Duodenal mucosa (tissue), 2 donors: ENCODE results near the gene GRAMD1B.
"Not testable (repeated sequence)": the region's sequence is repeated elsewhere in the genome, so short reads cannot be mapped to it uniquely, and the experiment has no call there.

Source experiments
- H3K27ac ChIP-seq: one replicate; pipeline ENCODE4 v1.7.0; 2013; ENCODE audit warnings: low read depth, low read length
- H3K27me3 ChIP-seq, 2 donors: one replicate each; pipeline ENCODE4 v1.7.0; 2013; ENCODE audit warnings: low read length in 2 of 2, control low read depth in 1 of 2; ENCODE audit not compliant: insufficient read depth in 2 of 2, control insufficient read depth in 1 of 2
- H3K36me3 ChIP-seq, 2 donors: one replicate each; pipeline ENCODE4 v1.7.0; 2013; ENCODE audit warnings: low read length in 2 of 2, control low read depth in 1 of 2; ENCODE audit not compliant: insufficient read depth in 2 of 2, control insufficient read depth in 1 of 2
- H3K4me1 ChIP-seq, 2 donors: one replicate each; pipeline ENCODE4 v1.7.0; 2013; ENCODE audit warnings: low read length in 2 of 2, control low read depth in 1 of 2; ENCODE audit not compliant: insufficient read depth in 2 of 2, control insufficient read depth in 1 of 2
- H3K4me3 ChIP-seq, 2 donors: one replicate each; pipeline ENCODE4 v1.7.0; 2013; ENCODE audit warnings: low read length in 2 of 2, low read depth in 1 of 2
- H3K9ac ChIP-seq, 2 donors: one replicate each; pipeline ENCODE4 v1.7.0; 2013; ENCODE audit warnings: low read length in 2 of 2, low read depth in 1 of 2
- H3K9me3 ChIP-seq, 2 donors: one replicate each; pipeline ENCODE4 v1.7.0; 2013; ENCODE audit warnings: low read length in 2 of 2, control low read depth in 1 of 2; ENCODE audit not compliant: control insufficient read depth in 1 of 2

The GRAMD1B gene

GRCh38 chr11:123519797-123520193 lies 89.7 kb downstream of the GRAMD1B start:
- Histone ChIP-seq H3K4me3 (no peak overlapping the region), H3K27me3 (peaks cover 0 to 2% of the 10 kb centered on the region in 2 donors), H3K9ac (no peak overlapping the region), H3K4me1 (no peaks in the 10 kb centered on the region), H3K36me3 (no peaks in the 10 kb centered on the region), H3K9me3 (no peaks in the 10 kb centered on the region), H3K27ac (no peak overlapping the region)

GRCh38 chr11:123520476-123520875 lies 90.4 kb downstream of the GRAMD1B start:
- not testable (repeated sequence) for H3K4me1 ChIP-seq, H3K4me3 ChIP-seq, H3K27me3 ChIP-seq, H3K27ac ChIP-seq, H3K9me3 ChIP-seq, H3K9ac ChIP-seq, H3K36me3 ChIP-seq

GRCh38 chr11:123521001-123521400 lies 90.9 kb downstream of the GRAMD1B start:
- Histone ChIP-seq H3K9me3 (no peaks in the 10 kb centered on the region), H3K36me3 (no peaks in the 10 kb centered on the region), H3K4me3 (no peak overlapping the region), H3K27me3 (peaks cover 0 to 2% of the 10 kb centered on the region in 2 donors), H3K9ac (no peak overlapping the region), H3K4me1 (no peaks in the 10 kb centered on the region), H3K27ac (no peak overlapping the region)

GRCh38 chr11:123521930-123522329 lies 91.9 kb downstream of the GRAMD1B start:
- Histone ChIP-seq H3K4me3 (no peak overlapping the region), H3K9me3 (no peaks in the 10 kb centered on the region), H3K36me3 (no peaks in the 10 kb centered on the region), H3K4me1 (no peaks in the 10 kb centered on the region), H3K9ac (no peak overlapping the region), H3K27me3 (no peaks in the 10 kb centered on the region), H3K27ac (no peak overlapping the region)

- Histone ChIP-seq H3K27ac (no peak overlapping the region), H3K27me3 (no peaks in the 10 kb centered on the region), H3K4me1 (no peaks in the 10 kb centered on the region), H3K9ac (no peak overlapping the region), H3K4me3 (no peak overlapping the region), H3K36me3 (no peaks in the 10 kb centered on the region), H3K9me3 (no peaks in the 10 kb centered on the region)
Measured at GRCh38 chr11:123523539-123523938, 93.5 kb downstream of the GRAMD1B start.

- Histone ChIP-seq H3K36me3 (no peaks in the 10 kb centered on the region), H3K27ac (no peak overlapping the region), H3K9ac (no peak overlapping the region), H3K27me3 (no peaks in the 10 kb centered on the region), H3K9me3 (no peaks in the 10 kb centered on the region), H3K4me3 (peak overlapping the region in 1 of 2 donors; percentile 3), H3K4me1 (no peaks in the 10 kb centered on the region)
Measured at GRCh38 chr11:123525097-123525496, 95.0 kb downstream of the GRAMD1B start.

GRCh38 chr11:123525511-123525918 lies 95.4 kb downstream of the GRAMD1B start:
- Histone ChIP-seq H3K4me3 (peak overlapping the region in 1 of 2 donors; percentile 3), H3K27ac (no peak overlapping the region), H3K9ac (no peak overlapping the region)

GRCh38 chr11:123526027-123526805 lies 96.1 kb downstream of the GRAMD1B start:
- Histone ChIP-seq H3K9ac (no peak overlapping the region), H3K9me3 (no peaks in the 10 kb centered on the region), H3K27me3 (no peaks in the 10 kb centered on the region), H3K4me1 (no peaks in the 10 kb centered on the region), H3K27ac (no peak overlapping the region), H3K4me3 (peak overlapping the region in 1 of 2 donors; percentile 3), H3K36me3 (no peaks in the 10 kb centered on the region)

More at GRCh38 chr11:123525511-123525918, 95.4 kb downstream of the GRAMD1B start:
- Histone ChIP-seq H3K27me3 (no peaks in the 10 kb centered on the region), H3K9me3 (no peaks in the 10 kb centered on the region), H3K36me3 (no peaks in the 10 kb centered on the region), H3K4me1 (no peaks in the 10 kb centered on the region)

- Histone ChIP-seq H3K27me3 (no peaks in the 10 kb centered on the region), H3K9ac (no peak overlapping the region), H3K27ac (no peak overlapping the region), H3K36me3 (no peaks in the 10 kb centered on the region), H3K4me1 (no peaks in the 10 kb centered on the region), H3K9me3 (no peaks in the 10 kb centered on the region), H3K4me3 (no peak overlapping the region)
Measured at GRCh38 chr11:123526918-123527317, 96.8 kb downstream of the GRAMD1B start.

- Histone ChIP-seq H3K4me3 (no peak overlapping the region), H3K27ac (no peak overlapping the region), H3K9ac (no peak overlapping the region), H3K4me1 (no peaks in the 10 kb centered on the region), H3K27me3 (no peaks in the 10 kb centered on the region), H3K36me3 (no peaks in the 10 kb centered on the region), H3K9me3 (no peaks in the 10 kb centered on the region)
Measured at GRCh38 chr11:123527526-123527925, 97.5 kb downstream of the GRAMD1B start.
